HepG2 (cell line): ENCODE results near the gene SAPCD1. TPM values are rescaled to one million over a fixed set of nuclear protein-coding genes. Genes with fewer than 3 reads are reported as not detected.
A peak's percentile ranks its signal among the peaks of the same experiment; 100 is the strongest.

Experiments
- AGO2 ChIP-seq: fragments of 200-400 bp; formaldehyde crosslinking; optimal IDR thresholded peaks from 2 replicates; pipeline ENCODE3; 2017; ENCODE audit warnings: mild to moderate bottlenecking, low read depth, low read length, moderate library complexity
- CBX2 ChIP-seq, 2 experiments: fragments of 200-600 bp in 1 of 2; sonication (generic); formaldehyde crosslinking in 1 of 2; IDR thresholded peaks; 2 replicates each; pipeline versions ENCODE4 v1.7.0 to v1.8.1; 2018 to 2022; ENCODE audit warnings: low read depth in 2 of 2, low read length in 1 of 2, mild to moderate bottlenecking in 1 of 2, missing genetic modification reagents in 1 of 2
- E2F2 ChIP-seq: sonication (generic); formaldehyde crosslinking; IDR thresholded peaks from 2 replicates; pipeline ENCODE4 v1.4.0; 2020; ENCODE audit warnings: missing genetic modification reagents, borderline replicate concordance
- HNRNPUL1 ChIP-seq: fragments of 200-400 bp; formaldehyde crosslinking; IDR thresholded peaks from 2 replicates; pipeline ENCODE4 v1.6.1; 2017; ENCODE audit warnings: low read depth, mild to moderate bottlenecking, low read length, moderate library complexity
- HOXA7 ChIP-seq: sonication (generic); formaldehyde crosslinking; IDR thresholded peaks from 2 replicates; pipeline ENCODE4 v1.8.1; 2022; ENCODE audit warnings: mild to moderate bottlenecking, missing genetic modification reagents, moderate library complexity
- MZF1 ChIP-seq: sonication (generic); formaldehyde crosslinking; IDR thresholded peaks from 2 replicates; pipeline ENCODE4 v1.8.1; 2023; ENCODE audit warnings: mild to moderate bottlenecking, missing genetic modification reagents, borderline replicate concordance
- PLRG1 ChIP-seq: fragments of 450-650 bp; conservative IDR thresholded peaks from 2 replicates; pipeline ENCODE4 v1.6.1; 2016
- SCMH1 ChIP-seq: sonication (generic); formaldehyde crosslinking; IDR thresholded peaks from 2 replicates; pipeline ENCODE4 v1.9.0; 2021; ENCODE audit warnings: missing genetic modification reagents, mild to moderate bottlenecking, borderline replicate concordance
- SP2 ChIP-seq: sonication (generic); formaldehyde crosslinking; IDR thresholded peaks from 2 replicates; pipeline ENCODE4 v1.5.1; 2020; ENCODE audit warnings: mild to moderate bottlenecking, missing genetic modification reagents
- SP5 ChIP-seq: IDR thresholded peaks from 2 replicates; pipeline ENCODE4 v1.6.1; 2016; ENCODE audit warnings: low read depth, borderline replicate concordance
- TIGD3 ChIP-seq: sonication (generic); formaldehyde crosslinking; IDR thresholded peaks from 2 replicates; pipeline ENCODE4 v1.5.1; 2020; ENCODE audit warnings: mild to moderate bottlenecking, missing genetic modification reagents, borderline replicate concordance
- ZBTB3 ChIP-seq: sonication (generic); formaldehyde crosslinking; IDR thresholded peaks from 2 replicates; pipeline ENCODE4 v1.4.0; 2020; ENCODE audit warnings: low read depth, mild to moderate bottlenecking, moderate library complexity, missing genetic modification reagents, borderline replicate concordance
- ZBTB8A ChIP-seq: sonication (generic); formaldehyde crosslinking; IDR thresholded peaks from 2 replicates; pipeline ENCODE4 v1.4.0; 2020; ENCODE audit warnings: mild to moderate bottlenecking, low read depth, missing genetic modification reagents, borderline replicate concordance
- ZFP36 ChIP-seq: fragments of 150-350 bp; IDR thresholded peaks from 2 replicates; pipeline ENCODE4 v1.6.1; 2018; ENCODE audit warnings: borderline replicate concordance, low read length, low read depth; ENCODE audit not compliant: partially characterized antibody
- ZNF138 ChIP-seq: sonication (generic); formaldehyde crosslinking; IDR thresholded peaks from 2 replicates; pipeline ENCODE4 v1.5.0; 2020; ENCODE audit warnings: mild to moderate bottlenecking, low read depth, missing genetic modification reagents
- ZNF235 ChIP-seq: sonication (generic); formaldehyde crosslinking; IDR thresholded peaks from 2 replicates; pipeline ENCODE4 v1.8.1; 2023; ENCODE audit warnings: mild to moderate bottlenecking, missing genetic modification reagents, borderline replicate concordance
- ZNF251 ChIP-seq: sonication (generic); formaldehyde crosslinking; IDR thresholded peaks from 2 replicates; pipeline ENCODE4 v1.9.0; 2021; ENCODE audit warnings: mild to moderate bottlenecking, missing genetic modification reagents
- ZNF256 ChIP-seq: sonication (generic); formaldehyde crosslinking; conservative IDR thresholded peaks from 2 replicates; pipeline ENCODE4 v1.4.0; 2020; ENCODE audit warnings: missing genetic modification reagents
- ZNF282 ChIP-seq: fragments of 450-650 bp; IDR thresholded peaks from 2 replicates; pipeline ENCODE4 v1.6.1; 2018; ENCODE audit not compliant: partially characterized antibody
- ZNF317 ChIP-seq: sonication (generic); formaldehyde crosslinking; IDR thresholded peaks from 2 replicates; pipeline ENCODE4 v1.5.0; 2020; ENCODE audit warnings: mild to moderate bottlenecking, missing genetic modification reagents
- ZNF503 ChIP-seq: sonication (generic); formaldehyde crosslinking; IDR thresholded peaks from 2 replicates; pipeline ENCODE4 v1.4.0; 2020; ENCODE audit warnings: missing genetic modification reagents
- ZNF549 ChIP-seq: sonication (generic); formaldehyde crosslinking; IDR thresholded peaks from 2 replicates; pipeline ENCODE4 v1.5.0; 2020; ENCODE audit warnings: missing genetic modification reagents
- ZNF83 ChIP-seq: sonication (generic); formaldehyde crosslinking; IDR thresholded peaks from 2 replicates; pipeline ENCODE4 v1.4.0; 2020; ENCODE audit warnings: missing genetic modification reagents, mild to moderate bottlenecking, borderline replicate concordance
- polyA plus RNA-seq, 8 experiments: library from polyadenylated mRNA; depleted of rRNA in 3 of 8; stranded (reverse) in 7 of 8; unstranded in 1 of 8; fragments of >200 nt; fragmentation: Illumina TruSeq in 4 of 8; extraction: Trizol in 4 of 8; gene quantifications; 2 replicates each; pipeline versions ENCODE4 v1.2.1 to v1.2.3, GENCODE V29; 2011 to 2016; ENCODE audit warnings: low read depth in 4 of 8, missing spikeins in 1 of 8, mixed read lengths in 1 of 8; ENCODE audit not compliant: insufficient read depth in 1 of 8
- total RNA-seq, 5 experiments: library from RNA; depleted of rRNA; stranded (reverse); fragments of >200 nt; fragmentation: Illumina TruSeq; extraction: Trizol; gene quantifications; 2 replicates each; pipeline ENCODE4 v1.2.3, GENCODE V29; 2016; ENCODE audit warnings: low read depth in 1 of 5

SAPCD1 gene
- total and polyA plus RNA-seq, 2 of the 13 experiments (the other 11 are each of a cell fraction or from before 2014, with no cell fraction given): 2.5 to 3.9 TPM

- no peak for TF ChIP-seq HNRNPUL1
- no peak for TF ChIP-seq ZNF251 (CRISPR knock-in tag)
- 0 out of 2 replicates have a peak, but pooled peaks have one; percentile 39 for TF ChIP-seq ZNF138 (CRISPR knock-in tag)
- no peak for TF ChIP-seq ZBTB3 (CRISPR knock-in tag)
- TF ChIP-seq ZBTB8A (CRISPR knock-in tag): 0 out of 2 replicates have a peak, but pooled peaks have one; percentile 2
- no peak for TF ChIP-seq ZNF317
- TF ChIP-seq E2F2: no peak
- TF ChIP-seq ZNF549 (CRISPR knock-in tag): no peak
- peak; percentile 21; the same call in 1 of the 2 replicates for TF ChIP-seq ZNF235
- peak; percentile 20 for TF ChIP-seq AGO2
- no peak for TF ChIP-seq CBX2 (IDR thresholded peaks at IDR 0.05; ENCODE audit: low read depth, low read length)
- no peak for TF ChIP-seq CBX2 (CRISPR knock-in tag; IDR thresholded peaks at IDR 0.05; ENCODE audit: low read depth)
- TF ChIP-seq ZNF503 (CRISPR knock-in tag): no peak
- TF ChIP-seq MZF1 (CRISPR knock-in tag): 0 out of 2 replicates have a peak, but pooled peaks have one; percentile 2
- TF ChIP-seq SP2: no peak
- no peak for TF ChIP-seq SP5 (CRISPR knock-in tag)
- TF ChIP-seq PLRG1: no peak
- TF ChIP-seq ZFP36: no peak
- TF ChIP-seq HOXA7 (CRISPR knock-in tag): peak; percentile 13; the same call in 1 of the 2 replicates
- no peak for TF ChIP-seq TIGD3 (CRISPR knock-in tag)
- TF ChIP-seq SCMH1 (CRISPR knock-in tag): no peak
- TF ChIP-seq ZNF282: no peak
- TF ChIP-seq ZNF256: no peak
- 0 out of 2 replicates have a peak, but pooled peaks have one; percentile 0 for TF ChIP-seq ZNF83 (CRISPR knock-in tag)
Measured at GRCh38 chr6:31740397-31741223, 21.8 kb upstream of the SAPCD1 start (continued).
